IPS DF 6.9 (cell line): ENCODE results near the gene SHISAL2A.
"Not testable (repeated sequence)": the region's sequence is repeated elsewhere in the genome, so short reads cannot be mapped to it uniquely, and the experiment has no call there.

Experiments
- DNase-seq: peaks from one replicate; pipeline ENCODE4 v3.0.0-alpha.2; 2013; ENCODE audit warnings: low read depth, low spot score
- H3K27ac ChIP-seq: one replicate; pipeline ENCODE4 v1.5.1; 2013; ENCODE audit warnings: low read length, control low read depth
- H3K27me3 ChIP-seq: 2 replicates; pipeline ENCODE4 v1.6.1; 2013; ENCODE audit warnings: mild to moderate bottlenecking, low read length; ENCODE audit not compliant: control insufficient read depth, insufficient read depth
- H3K36me3 ChIP-seq: 2 replicates; pipeline ENCODE4 v1.6.1; 2013; ENCODE audit warnings: low read length; ENCODE audit not compliant: control insufficient read depth, insufficient read depth
- H3K4me1 ChIP-seq: 2 replicates; pipeline ENCODE4 v1.6.1; 2013; ENCODE audit warnings: low read length; ENCODE audit not compliant: control insufficient read depth, insufficient read depth
- H3K4me3 ChIP-seq: 2 replicates; pipeline ENCODE4 v1.5.1; 2013; ENCODE audit warnings: mild to moderate bottlenecking, low read length
- H3K9me3 ChIP-seq: 2 replicates; pipeline ENCODE4 v1.6.1; 2013; ENCODE audit warnings: low read length, inconsistent platforms; ENCODE audit not compliant: control insufficient read depth, insufficient read depth
- WGBS: extraction: QIAGEN DNeasy Blood & Tissue Kit; methylation state at CpG from one replicate; pipeline ENCODE4 v1.1.7; 2013; ENCODE audit warnings: mixed read lengths, missing lambda C conversion rate; ENCODE audit not compliant: insufficient read length, insufficient coverage; 5-methylcytosine and 5-hydroxymethylcytosine counted together

Gene SHISAL2A

DNA sequence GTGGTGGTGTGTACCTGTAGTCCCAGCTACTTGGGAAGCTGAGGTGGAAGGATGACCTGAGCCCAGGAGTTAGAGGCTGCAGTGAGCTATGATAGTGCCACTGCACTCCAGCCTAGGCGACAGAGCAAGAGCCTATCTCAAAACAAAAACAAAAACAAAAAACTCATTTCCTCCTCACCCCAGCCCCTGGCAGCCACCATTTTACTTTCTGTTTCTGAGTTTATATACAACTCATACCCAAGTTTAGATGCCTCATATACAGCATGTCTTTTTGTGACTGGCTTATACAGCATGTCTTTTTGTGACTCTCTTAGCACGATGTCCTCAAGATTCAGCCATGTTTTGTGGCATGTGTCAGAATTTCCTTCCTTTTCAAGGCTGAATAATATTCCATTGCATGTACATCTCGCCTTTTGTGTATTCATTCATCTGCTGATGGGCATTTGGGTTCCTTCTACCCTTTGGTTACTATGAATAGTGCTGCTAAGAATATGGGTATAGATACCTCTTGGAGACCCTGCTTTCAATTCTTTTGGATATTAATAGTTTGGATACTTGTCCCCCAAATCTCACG is 50.5 kb downstream of the SHISAL2A start:
- Histone ChIP-seq H3K4me3 (no peak overlapping the region), H3K27ac (no peak overlapping the region), H3K27me3 (no peaks in the 10 kb centered on the region), H3K4me1 (0 out of 2 replicates have a peak, but pooled peaks cover 2% of the 10 kb centered on the region), H3K36me3 (peaks cover 12% of the 10 kb centered on the region), H3K9me3 (no peaks in the 10 kb centered on the region)
- no CpG with 5 or more reads among the region's 4 CpGs for WGBS
- DNase-seq: no peak

DNA sequence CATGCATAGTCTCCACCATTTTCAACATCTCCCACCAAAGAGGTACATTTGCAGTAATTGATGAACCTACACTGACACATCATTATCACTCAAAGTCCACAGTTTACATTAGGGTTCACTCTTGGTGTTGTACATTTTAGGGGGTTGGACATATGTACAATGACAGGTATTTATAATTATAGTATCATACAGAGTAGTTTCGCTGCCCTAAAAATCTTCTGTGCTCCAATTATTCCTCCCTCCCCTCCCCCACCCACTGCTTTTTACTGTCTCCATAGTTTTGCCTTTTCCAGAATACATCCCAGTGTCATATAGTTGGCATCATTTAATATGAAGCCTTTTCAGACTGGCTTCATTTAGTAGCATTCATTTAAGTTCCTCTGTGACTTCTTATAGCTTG is 51.6 kb downstream of the SHISAL2A start:
- H3K9me3 ChIP-seq: no peaks in the 10 kb centered on the region
- peaks cover 12% of the 10 kb centered on the region for H3K36me3 ChIP-seq
- no peaks in the 10 kb centered on the region for H3K27me3 ChIP-seq
- no peak overlapping the region for H3K4me3 ChIP-seq
- H3K27ac ChIP-seq: no peak overlapping the region
- WGBS: no CpG with 5 or more reads among the region's 1 CpG
- no peak for DNase-seq
- 0 out of 2 replicates have a peak, but pooled peaks cover 2% of the 10 kb centered on the region for H3K4me1 ChIP-seq

DNA sequence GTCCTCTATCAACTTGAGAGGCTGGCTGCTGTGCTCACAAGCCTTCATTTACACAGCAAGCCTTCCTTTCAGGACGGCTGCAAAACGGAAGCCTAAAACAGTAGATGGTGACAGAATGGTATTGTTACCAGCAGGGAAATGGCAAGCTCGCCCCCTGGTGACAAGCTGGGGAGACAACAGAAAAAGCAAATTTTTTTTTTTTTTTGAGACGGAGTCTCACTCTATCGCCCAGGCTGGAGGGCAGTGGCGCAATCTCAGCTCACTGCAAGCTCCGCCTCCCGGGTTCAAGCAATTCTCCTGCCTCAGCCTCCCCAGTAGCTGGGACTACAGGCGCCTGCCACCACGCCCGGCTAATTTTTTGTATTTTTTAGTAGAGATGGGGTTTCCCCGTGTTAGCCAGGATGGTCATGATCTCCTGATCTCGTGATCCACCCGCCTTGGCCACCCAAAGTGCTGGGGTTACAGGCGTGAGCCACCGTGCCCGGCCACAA is 53.3 kb downstream of the SHISAL2A start:
- DNase-seq, H3K9me3 ChIP-seq, H3K4me1 ChIP-seq, H3K4me3 ChIP-seq, H3K27ac ChIP-seq, H3K27me3 ChIP-seq: not testable (repeated sequence)
- H3K36me3 ChIP-seq: peaks cover 12% of the 10 kb centered on the region
- no CpG with 5 or more reads among the region's 17 CpGs for WGBS

DNA sequence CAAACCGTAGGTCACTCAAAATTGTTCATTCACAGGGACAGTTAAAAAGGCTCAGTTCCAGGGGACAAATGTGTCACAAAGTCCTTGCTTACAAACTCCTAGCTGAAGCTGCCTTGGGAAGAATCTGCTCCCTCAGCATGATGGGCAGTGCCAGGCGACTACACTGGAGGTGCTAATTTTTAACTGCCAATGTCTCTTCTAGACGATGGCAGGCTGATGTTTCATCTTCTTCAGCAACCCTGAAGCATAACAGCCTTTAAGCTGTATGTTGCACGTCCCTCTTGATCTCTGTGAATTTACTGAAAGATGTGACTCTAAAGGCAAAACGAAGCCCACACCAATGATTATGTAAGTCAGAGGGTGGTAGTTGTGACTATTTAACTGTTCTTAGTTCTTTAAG is 53.9 kb downstream of the SHISAL2A start:
- H3K27me3 ChIP-seq: no peaks in the 10 kb centered on the region
- no peak overlapping the region for H3K4me3 ChIP-seq
- WGBS: no CpG with 5 or more reads among the region's 5 CpGs
- no peaks in the 10 kb centered on the region for H3K4me1 ChIP-seq
- no peaks in the 10 kb centered on the region for H3K9me3 ChIP-seq
- H3K36me3 ChIP-seq: peaks cover 13% of the 10 kb centered on the region
- no peak for DNase-seq
- no peak overlapping the region for H3K27ac ChIP-seq

DNA sequence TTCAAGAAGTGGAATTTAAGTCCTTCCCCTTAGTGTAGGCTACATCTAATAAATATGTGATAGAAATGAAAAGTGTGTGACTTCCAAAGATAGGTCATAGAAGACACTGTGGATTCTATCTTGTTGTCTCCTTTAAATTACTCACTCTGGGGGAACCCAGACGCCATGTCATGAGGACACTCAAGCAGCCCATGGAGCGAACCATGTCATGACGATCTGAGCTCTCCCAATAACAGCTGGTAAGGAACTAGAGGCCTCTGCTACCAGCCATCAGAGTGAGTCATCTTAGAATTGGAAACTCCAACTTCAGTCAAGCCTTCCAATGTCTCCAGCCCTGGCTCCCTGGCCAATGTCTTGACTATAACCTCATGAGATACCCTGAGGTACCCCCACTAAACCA is 58.9 kb downstream of the SHISAL2A start:
- H3K4me1 ChIP-seq: no peaks in the 10 kb centered on the region
- no CpG with 5 or more reads among the region's 3 CpGs for WGBS
- no peak overlapping the region for H3K4me3 ChIP-seq
- no peaks in the 10 kb centered on the region for H3K9me3 ChIP-seq
- H3K27me3 ChIP-seq: no peaks in the 10 kb centered on the region
- DNase-seq: no peak
- peaks cover 17% of the 10 kb centered on the region for H3K36me3 ChIP-seq
- H3K27ac ChIP-seq: no peak overlapping the region

DNA sequence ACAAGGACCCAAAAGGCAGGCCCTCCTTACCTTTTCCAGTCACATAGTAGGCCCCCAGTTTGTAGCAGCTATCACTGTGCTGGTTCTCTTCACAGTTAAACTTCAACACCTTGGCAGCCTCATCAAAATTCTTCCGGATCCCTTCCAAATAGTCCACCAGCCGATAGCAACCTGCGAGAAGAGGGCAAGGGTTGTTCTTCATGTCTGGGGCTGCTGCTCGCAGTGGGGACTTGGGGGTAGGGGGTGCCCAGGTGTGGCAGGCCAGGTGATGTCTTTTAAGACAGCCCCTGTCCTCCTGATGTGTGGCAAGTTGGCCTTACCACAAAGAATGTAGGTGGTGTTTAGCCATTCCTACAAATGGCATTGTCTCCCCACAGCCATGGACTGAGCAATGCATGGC is 59.7 kb downstream of the SHISAL2A start:
- no peak for DNase-seq
- WGBS: no CpG with 5 or more reads among the region's 4 CpGs
- Histone ChIP-seq H3K4me1 (no peaks in the 10 kb centered on the region), H3K27me3 (no peaks in the 10 kb centered on the region), H3K4me3 (no peak overlapping the region), H3K9me3 (no peaks in the 10 kb centered on the region), H3K36me3 (peaks cover 12% of the 10 kb centered on the region; the same call in 1 of the 2 replicates), H3K27ac (no peak overlapping the region)

DNA sequence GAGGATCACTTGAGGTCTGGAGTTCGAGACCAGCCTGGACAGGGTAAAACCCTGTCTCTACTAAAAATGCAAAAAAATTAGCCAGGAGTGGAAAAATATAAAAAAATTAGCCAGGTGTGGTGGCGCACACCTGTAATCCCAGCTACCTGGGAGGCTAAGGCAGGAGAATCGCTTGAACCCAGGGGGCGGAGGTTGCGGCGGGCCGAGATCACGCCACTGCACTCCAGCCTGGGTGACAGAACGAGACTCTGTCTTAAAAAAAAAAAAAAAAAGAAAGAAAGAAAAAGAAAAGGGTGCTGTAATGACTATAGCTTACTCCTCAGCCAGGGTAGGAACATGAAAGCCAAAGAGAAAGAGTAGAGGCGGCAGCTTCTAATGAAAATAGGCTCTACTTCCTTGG is 60.4 kb downstream of the SHISAL2A start:
- not testable (repeated sequence) for H3K27me3 ChIP-seq, H3K4me3 ChIP-seq, H3K27ac ChIP-seq, H3K9me3 ChIP-seq, DNase-seq, H3K36me3 ChIP-seq, H3K4me1 ChIP-seq
- WGBS: no CpG with 5 or more reads among the region's 10 CpGs

DNA sequence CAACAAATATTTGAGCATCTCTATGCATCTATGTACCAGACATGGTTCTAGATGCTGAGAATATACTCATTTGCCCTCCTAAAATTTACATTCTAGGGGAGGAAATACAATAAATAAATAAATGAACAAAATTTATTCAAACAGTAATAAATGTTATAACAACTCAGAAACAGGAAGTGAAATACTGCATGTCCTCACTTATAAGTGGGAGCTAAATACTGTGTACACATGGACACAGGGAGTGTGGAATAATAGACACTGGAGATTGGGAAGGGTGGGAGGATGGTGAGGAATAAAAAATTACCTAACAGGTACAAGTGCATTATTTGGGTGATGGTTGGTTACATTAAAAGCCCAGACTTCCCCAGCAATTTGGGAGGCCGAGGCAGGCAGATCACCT is 60.9 kb downstream of the SHISAL2A start:
- no peak for DNase-seq
- no peaks in the 10 kb centered on the region for H3K27me3 ChIP-seq
- peaks cover 9% of the 10 kb centered on the region; the same call in 1 of the 2 replicates for H3K36me3 ChIP-seq
- H3K4me1 ChIP-seq: no peaks in the 10 kb centered on the region
- H3K9me3 ChIP-seq: no peaks in the 10 kb centered on the region
- no peak overlapping the region for H3K4me3 ChIP-seq
- H3K27ac ChIP-seq: no peak overlapping the region
- no CpG with 5 or more reads among the region's 1 CpG for WGBS

DNA sequence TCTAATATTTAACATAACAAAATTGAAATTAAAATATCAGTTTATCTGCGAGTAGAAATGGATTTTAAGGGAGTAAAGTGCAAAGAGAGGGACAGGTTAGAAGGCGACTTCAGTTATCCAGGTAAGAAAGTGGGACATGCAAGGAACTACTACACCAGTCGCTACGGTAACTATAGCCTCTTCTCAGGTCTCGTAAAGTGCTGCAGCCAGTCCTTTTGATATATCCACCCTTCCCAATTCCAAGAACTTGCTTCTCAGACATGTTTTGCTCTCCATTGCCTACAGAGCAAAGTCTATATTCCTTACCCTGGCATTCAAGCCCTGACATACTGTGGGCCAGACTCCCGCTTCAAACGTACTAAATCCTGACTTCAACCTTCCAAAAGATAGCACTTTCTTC is 62.7 kb downstream of the SHISAL2A start:
- no peak for DNase-seq
- no peak overlapping the region for H3K27ac ChIP-seq
- WGBS: 100% methylated on average over 1 of the region's 7 CpGs
- H3K27me3 ChIP-seq: no peaks in the 10 kb centered on the region
- H3K4me1 ChIP-seq: no peaks in the 10 kb centered on the region
- peaks cover 9% of the 10 kb centered on the region; the same call in 1 of the 2 replicates for H3K36me3 ChIP-seq
- H3K4me3 ChIP-seq: no peak overlapping the region
- H3K9me3 ChIP-seq: no peaks in the 10 kb centered on the region

DNA sequence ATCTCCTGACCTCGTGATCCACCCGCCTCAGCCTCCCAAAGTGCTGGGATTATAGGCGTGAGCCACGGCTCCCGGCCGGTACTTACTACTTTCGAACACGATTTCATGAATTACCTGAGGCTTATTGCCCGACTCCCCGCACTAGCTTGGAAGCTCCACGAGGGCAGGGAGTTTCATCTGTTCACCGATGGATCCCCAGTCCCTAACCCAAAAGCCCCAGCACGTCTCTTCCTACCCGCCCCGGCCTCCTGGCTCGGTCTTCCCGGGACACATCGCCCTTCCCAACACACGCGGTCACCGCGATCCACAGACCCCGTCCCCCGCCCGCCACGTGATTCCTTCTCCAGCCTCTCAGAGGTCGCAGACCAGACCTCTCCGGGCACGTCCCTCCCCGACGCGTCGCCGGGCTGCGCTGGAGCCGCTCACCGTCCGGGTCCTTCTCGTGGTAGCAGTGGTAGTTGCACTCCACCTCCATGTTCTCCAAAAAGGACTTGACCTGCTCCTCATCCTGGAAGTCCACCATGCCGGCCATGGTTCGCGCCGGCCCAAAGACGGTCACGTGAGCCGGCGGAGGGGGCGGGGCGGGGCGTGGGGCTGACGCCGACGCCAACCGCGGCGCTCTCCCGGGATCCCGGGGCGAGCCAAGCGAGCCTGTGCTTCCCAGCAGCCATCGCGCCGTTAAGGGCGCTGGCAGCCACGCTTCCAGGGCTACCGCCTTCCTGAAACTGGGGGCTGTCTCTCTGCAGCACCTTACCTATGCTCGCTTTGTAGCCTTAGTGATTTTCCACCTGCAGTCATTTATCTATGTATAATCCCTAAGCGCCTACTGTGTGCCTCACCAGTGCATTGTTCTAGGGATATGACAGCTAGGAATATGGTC is 65.1 kb downstream of the SHISAL2A start, which contains the start of gene COA7:
Gene COA7, minus strand, starts transcription at position 553 of the 880 bp plus-strand sequence. Its CDS starts 21 bp downstream, at position 532.
- Histone ChIP-seq H3K27me3 (no peaks in the 10 kb centered on the region), H3K4me3 (peak within 1 kb of the TSS; percentile 49), H3K9me3 (no peaks in the 10 kb centered on the region), H3K27ac (no peak within 1 kb of the TSS), H3K36me3 (no peaks in the 10 kb centered on the region), H3K4me1 (no peaks in the 10 kb centered on the region)
- no peak for DNase-seq
- WGBS: no CpG with 5 or more reads among the region's 68 CpGs
